Uterus (tissue), 4 donors: ENCODE measurements around the gene HIBCH. TPM values are rescaled to one million over a fixed set of nuclear protein-coding genes. Genes with fewer than 3 reads are reported as not detected.

Experiments used
- DNase-seq, 2 donors: peaks; one replicate each; pipeline ENCODE4 v3.0.0-alpha.2; 2019 to 2020
- H3K27ac ChIP-seq, 2 donors: fragments of 200-600 bp; sonication (generic); 1 replicate in 1 of 2; 2 replicates in 1 of 2; pipeline ENCODE4 v1.5.1; 2016 to 2018
- H3K27me3 ChIP-seq, 2 donors: fragments of 200-600 bp; sonication (generic); one replicate each; pipeline ENCODE4 v1.5.1; 2018 to 2019; ENCODE audit warnings: control low read depth in 1 of 2
- H3K36me3 ChIP-seq, 2 donors: fragments of 200-600 bp; sonication (generic); one replicate each; pipeline ENCODE4 v1.5.1; 2019; ENCODE audit warnings: control low read depth in 1 of 2
- H3K4me1 ChIP-seq, 2 donors: fragments of 200-600 bp; sonication (generic); one replicate each; pipeline ENCODE4 v1.5.1; 2018 to 2019; ENCODE audit warnings: control low read depth in 1 of 2
- H3K4me3 ChIP-seq, 2 donors: fragments of 200-600 bp; sonication (generic); 1 replicate in 1 of 2; 2 replicates in 1 of 2; pipeline ENCODE4 v1.5.1; 2018 to 2019; ENCODE audit warnings: mild to moderate bottlenecking in 1 of 2
- H3K9me3 ChIP-seq, 2 donors: fragments of 200-600 bp; sonication (generic); one replicate each; pipeline ENCODE4 v1.5.1; 2019; ENCODE audit warnings: control low read depth in 1 of 2
- POLR2A ChIP-seq, 2 donors: fragments of 450-650 bp; IDR thresholded peaks; one replicate each; pipeline ENCODE4 v1.6.1; 2016; ENCODE audit warnings: antibody characterized with exemption in 2 of 2, mild to moderate bottlenecking in 1 of 2, moderate library complexity in 1 of 2
- intact Hi-C: fragments of 100-400 bp; cut with DNase I; formaldehyde crosslinking; loops from one replicate; pipeline ENCODE4 v1.15.1; 2023; ENCODE audit warnings: low total_unique reads
- total RNA-seq, 4 donors: library from RNA; depleted of rRNA in 3 of 4; stranded (reverse); fragments of >200 nt in 3 of 4; gene quantifications; one replicate each; pipeline versions ENCODE4 v1.1.0 to v1.2.4, GENCODE V29; 2014 to 2023
- TF ChIP-seq, protein P1 (sequence below), 4 experiments: fragments of 200-600 bp in 2 of 4; fragments of 450-650 bp in 2 of 4; sonication (generic) in 2 of 4; IDR thresholded peaks; one replicate each; pipeline ENCODE4 v1.5.1; 2016 to 2019; ENCODE audit warnings: antibody characterized with exemption in 4 of 4, mild to moderate bottlenecking in 2 of 4, moderate library complexity in 1 of 4
- donor health status: DM: yes; HTN: yes; CAD: no.

Gene HIBCH, protein sequence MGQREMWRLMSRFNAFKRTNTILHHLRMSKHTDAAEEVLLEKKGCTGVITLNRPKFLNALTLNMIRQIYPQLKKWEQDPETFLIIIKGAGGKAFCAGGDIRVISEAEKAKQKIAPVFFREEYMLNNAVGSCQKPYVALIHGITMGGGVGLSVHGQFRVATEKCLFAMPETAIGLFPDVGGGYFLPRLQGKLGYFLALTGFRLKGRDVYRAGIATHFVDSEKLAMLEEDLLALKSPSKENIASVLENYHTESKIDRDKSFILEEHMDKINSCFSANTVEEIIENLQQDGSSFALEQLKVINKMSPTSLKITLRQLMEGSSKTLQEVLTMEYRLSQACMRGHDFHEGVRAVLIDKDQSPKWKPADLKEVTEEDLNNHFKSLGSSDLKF
- 10 to 100 TPM in 3 of 4 donors, 1 to 10 TPM in 1; 9.1 to 53.9 (median 26.9) TPM for total RNA-seq

DNA sequence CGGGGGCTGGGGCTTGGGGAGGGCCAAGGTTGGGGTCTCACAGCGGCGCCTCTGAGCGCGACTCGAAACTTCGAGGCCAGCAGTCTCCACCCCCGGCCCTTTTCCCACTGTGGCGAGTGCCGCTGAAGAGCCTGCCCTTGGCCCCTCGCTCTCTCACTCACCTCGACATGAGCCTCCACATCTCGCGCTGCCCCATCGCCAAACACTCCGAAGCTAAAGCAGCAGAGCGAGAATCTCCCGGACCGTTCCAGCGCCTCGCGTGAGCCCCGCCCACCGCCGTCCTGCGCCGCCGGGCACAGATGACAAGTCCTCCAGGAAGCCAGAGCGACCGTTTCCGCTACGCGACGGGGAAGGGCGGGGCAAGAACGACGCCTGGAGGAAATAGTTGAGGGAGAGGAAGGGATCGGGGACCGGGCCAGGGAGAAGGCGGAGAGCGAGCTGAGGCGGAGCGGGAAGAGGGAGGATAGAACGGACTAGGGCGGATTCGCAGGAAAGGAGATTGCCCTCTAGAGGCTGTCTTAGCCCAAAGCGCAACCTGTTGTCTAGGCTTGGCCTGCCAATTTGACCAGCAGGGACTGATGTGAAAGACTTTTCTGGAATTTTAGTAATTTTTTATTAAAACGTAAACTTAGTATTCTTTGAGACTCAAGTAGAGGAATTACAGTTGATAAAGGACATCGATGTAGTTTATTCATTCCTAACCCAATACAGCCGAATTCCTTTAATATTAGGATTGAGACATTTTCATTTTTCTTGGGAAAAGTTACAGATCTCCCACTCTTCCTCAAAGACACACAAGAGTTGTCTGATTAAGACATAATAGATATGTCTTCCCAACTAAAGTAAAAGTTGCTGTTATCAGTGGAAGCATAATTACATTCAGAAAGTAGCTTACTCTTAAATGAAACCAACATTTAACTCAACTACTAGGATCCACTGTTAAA lies at the start of gene HIBCH:
HIBCH (minus strand) TSS at position 272 of the 944 bp plus-strand sequence; CDS start at position 196, 76 bp downstream.
- Histone ChIP-seq H3K27ac (peak within 1 kb of the TSS; percentile 91 to 94), H3K9me3 (no peaks in the 10 kb centered on the region), H3K4me3 (peak within 1 kb of the TSS; percentile 52 to 75), H3K36me3 (no peaks in the 10 kb centered on the region), H3K4me1 (no peaks in the 10 kb centered on the region), H3K27me3 (no peaks in the 10 kb centered on the region)
- DNase-seq, result peak; percentile 98 to 99
- TF ChIP-seq, protein P1, sequence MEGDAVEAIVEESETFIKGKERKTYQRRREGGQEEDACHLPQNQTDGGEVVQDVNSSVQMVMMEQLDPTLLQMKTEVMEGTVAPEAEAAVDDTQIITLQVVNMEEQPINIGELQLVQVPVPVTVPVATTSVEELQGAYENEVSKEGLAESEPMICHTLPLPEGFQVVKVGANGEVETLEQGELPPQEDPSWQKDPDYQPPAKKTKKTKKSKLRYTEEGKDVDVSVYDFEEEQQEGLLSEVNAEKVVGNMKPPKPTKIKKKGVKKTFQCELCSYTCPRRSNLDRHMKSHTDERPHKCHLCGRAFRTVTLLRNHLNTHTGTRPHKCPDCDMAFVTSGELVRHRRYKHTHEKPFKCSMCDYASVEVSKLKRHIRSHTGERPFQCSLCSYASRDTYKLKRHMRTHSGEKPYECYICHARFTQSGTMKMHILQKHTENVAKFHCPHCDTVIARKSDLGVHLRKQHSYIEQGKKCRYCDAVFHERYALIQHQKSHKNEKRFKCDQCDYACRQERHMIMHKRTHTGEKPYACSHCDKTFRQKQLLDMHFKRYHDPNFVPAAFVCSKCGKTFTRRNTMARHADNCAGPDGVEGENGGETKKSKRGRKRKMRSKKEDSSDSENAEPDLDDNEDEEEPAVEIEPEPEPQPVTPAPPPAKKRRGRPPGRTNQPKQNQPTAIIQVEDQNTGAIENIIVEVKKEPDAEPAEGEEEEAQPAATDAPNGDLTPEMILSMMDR (IDR thresholded peaks at IDR 0.05), result peak; percentile 76 to 89 (median 83)
- TF ChIP-seq POLR2A (IDR thresholded peaks at IDR 0.05), result peak; percentile 66 to 88
- intact Hi-C loops, result no loop called here

DNA sequence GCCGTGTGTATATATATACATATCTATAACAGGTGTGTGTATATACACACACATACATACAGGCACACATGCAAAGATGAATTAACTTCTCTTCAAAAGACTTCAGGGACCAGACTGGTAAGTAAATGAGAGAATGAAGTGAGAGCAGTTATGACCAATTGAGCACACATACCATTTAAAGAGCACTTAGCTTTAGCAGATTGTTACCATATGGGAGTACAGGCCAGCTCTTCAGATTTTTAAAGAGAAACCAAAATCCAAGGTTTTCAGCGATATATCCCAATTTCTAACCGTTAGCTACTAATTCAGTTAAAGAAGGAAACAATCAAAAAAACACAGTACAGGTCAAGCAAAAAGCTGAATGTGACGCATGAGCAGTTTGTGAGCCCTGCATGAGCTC lies 47.5 kb upstream of the HIBCH start:
- Histone ChIP-seq H3K9me3 (no peaks in the 10 kb centered on the region), H3K36me3 (no peaks in the 10 kb centered on the region), H3K4me3 (no peak overlapping the region), H3K27me3 (no peaks in the 10 kb centered on the region), H3K4me1 (no peaks in the 10 kb centered on the region), H3K27ac (no peak overlapping the region)
- DNase-seq, result no peak
- TF ChIP-seq, protein P1 (IDR thresholded peaks at IDR 0.05), result no peak
- TF ChIP-seq POLR2A (IDR thresholded peaks at IDR 0.05), result no peak
- intact Hi-C loops, result no loop called here

DNA sequence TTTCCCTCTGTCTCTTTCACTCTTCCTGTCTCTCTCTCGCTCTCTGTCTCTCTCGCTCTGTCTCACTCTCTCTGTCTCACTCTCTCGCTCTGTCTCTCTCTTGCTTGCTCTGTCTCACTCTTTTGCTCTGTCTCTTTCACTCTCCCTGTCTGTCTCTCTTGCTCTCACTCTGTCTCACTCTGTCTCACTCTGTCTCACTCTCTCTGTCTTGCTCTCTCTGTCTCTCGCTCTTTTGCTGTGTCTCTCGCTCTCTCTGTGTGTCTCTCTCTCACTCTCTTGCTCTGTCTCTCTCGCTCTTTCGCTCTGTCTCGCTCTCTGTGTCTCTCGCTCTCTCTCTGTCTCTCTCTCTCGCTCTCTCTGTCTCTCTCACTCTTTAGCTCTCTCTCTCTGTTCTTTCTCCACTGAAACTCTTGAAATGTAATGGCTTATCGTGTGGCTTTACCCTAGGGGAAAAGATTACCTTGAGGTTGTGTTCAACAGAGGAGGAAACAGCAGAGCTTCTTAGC lies 46.7 kb upstream of the HIBCH start:
- H3K9me3 ChIP-seq, result no peaks in the 10 kb centered on the region
- TF ChIP-seq POLR2A (IDR thresholded peaks at IDR 0.05), result no peak
- TF ChIP-seq, protein P1 (IDR thresholded peaks at IDR 0.05), result no peak
- H3K27ac ChIP-seq, result no peak overlapping the region
- no peaks in the 10 kb centered on the region for H3K36me3 ChIP-seq
- H3K4me3 ChIP-seq, result no peak overlapping the region
- no peak for DNase-seq
- H3K27me3 ChIP-seq, result no peaks in the 10 kb centered on the region
- intact Hi-C loops, result no loop called here
- H3K4me1 ChIP-seq, result no peaks in the 10 kb centered on the region

DNA sequence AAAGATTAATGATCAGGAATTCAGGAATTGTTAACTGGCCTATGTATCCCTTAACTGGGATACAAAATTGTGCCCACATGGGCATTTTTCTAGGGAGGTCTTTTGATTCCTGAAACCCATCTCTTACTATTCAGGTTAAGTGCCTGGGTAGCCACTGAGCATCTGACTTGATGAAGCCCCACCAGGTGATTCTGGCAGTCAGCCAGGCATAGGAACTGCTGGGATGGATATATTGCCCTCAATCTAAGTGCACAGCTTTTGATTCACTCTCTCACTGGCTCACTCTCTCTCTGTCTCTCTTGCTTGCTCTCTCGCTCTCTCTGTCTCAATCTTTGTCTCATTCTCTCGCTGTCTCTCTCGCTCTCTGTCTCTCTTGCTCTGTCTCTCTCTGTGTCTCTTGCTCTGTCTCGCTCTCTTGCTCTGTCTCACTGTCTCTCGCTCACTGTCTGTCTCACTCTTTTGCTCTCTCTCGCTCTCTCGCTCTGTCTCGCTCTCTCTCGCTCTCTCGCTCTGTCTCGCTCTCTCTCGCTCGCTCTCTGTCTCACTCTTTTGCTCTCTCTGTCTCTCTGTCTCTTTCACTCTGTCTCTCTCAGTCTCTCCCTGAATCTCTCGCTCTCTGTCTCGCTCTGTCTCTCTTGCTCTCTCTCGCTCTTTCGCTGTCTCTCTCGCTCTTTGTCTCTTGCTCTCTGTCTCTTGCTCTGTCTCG lies 46.0 kb upstream of the HIBCH start:
- Histone ChIP-seq H3K4me1 (no peaks in the 10 kb centered on the region), H3K36me3 (no peaks in the 10 kb centered on the region), H3K9me3 (no peaks in the 10 kb centered on the region), H3K4me3 (no peak overlapping the region), H3K27ac (no peak overlapping the region), H3K27me3 (no peaks in the 10 kb centered on the region)
- no peak for TF ChIP-seq POLR2A (IDR thresholded peaks at IDR 0.05)
- TF ChIP-seq, protein P1 (IDR thresholded peaks at IDR 0.05), result no peak
- intact Hi-C loops, result no loop called here
- DNase-seq, result no peak
